ENCODE measurements around the gene CHD6. TPM values are rescaled to one million over a fixed set of nuclear protein-coding genes. Genes with fewer than 3 reads are reported as not detected.

The CHD6 gene
- total RNA-seq, 1 experiment from 2014 or later: 26.6 TPM

DNA sequence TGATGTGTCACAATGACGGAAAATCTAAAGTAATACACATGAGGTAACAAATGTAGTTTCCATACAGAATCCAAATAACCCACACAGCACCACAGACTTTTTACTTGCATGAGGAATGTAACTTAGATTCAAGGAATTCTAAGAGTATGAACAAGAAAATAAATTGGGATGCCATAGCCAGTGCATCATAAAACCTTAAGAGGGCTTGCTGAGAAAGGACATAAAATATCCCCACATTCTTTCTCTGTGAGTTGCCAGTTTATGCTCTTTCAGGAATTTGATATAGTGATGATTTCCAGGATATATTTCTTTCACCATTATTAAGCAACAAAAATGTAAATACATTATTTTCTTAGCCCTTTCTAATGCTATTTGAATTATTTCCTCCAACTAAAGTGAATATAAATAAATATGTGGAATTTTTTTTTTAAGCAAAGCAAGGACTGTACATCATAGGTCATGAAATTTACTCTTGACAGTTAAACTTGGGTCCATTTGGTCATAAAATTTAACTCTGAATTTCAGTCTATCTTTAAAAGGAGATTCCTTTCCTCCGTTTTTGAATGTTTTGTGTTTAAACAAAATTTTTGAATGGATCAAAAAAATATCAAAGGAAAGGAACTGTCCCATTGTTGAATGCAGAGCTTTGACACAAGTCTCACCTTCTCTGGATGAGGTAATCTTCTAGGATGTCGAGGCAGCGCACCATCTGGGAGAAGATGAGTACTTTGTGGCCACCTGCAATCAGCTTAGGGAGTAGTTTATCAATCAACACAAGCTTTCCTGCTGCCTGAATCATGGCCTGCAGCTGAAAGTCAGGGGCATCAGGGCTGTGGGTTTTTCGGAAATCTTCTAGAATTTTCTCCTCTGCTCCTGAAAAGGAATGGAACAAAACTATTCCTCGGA is 135.3 kb downstream of the CHD6 start (continued):
- TF ChIP-seq, protein P1, sequence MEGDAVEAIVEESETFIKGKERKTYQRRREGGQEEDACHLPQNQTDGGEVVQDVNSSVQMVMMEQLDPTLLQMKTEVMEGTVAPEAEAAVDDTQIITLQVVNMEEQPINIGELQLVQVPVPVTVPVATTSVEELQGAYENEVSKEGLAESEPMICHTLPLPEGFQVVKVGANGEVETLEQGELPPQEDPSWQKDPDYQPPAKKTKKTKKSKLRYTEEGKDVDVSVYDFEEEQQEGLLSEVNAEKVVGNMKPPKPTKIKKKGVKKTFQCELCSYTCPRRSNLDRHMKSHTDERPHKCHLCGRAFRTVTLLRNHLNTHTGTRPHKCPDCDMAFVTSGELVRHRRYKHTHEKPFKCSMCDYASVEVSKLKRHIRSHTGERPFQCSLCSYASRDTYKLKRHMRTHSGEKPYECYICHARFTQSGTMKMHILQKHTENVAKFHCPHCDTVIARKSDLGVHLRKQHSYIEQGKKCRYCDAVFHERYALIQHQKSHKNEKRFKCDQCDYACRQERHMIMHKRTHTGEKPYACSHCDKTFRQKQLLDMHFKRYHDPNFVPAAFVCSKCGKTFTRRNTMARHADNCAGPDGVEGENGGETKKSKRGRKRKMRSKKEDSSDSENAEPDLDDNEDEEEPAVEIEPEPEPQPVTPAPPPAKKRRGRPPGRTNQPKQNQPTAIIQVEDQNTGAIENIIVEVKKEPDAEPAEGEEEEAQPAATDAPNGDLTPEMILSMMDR (IDR thresholded peaks at IDR 0.05 in 2 of 3, conservative IDR thresholded peaks at IDR 0.05 in 1 of 3; ENCODE audit: borderline replicate concordance in 1 of 3, insufficient read depth in 1 of 3, low read depth in 2 of 3, low read length in 2 of 3): no peak
- TF ChIP-seq TCF7L2 (IDR thresholded peaks at IDR 0.05; ENCODE audit: borderline replicate concordance, extremely low read depth, insufficient read depth, insufficient read length) (no peak), JUND (IDR thresholded peaks at IDR 0.05) (no peak), SRF (IDR thresholded peaks at IDR 0.05; ENCODE audit: low read depth) (no peak), CBX3 (IDR thresholded peaks at IDR 0.05; ENCODE audit: low read depth) (no peak), EGR1 (IDR thresholded peaks at IDR 0.05; ENCODE audit: low read depth) (no peak)

GRCh38 chr20:41480054-41480770 is 138.0 kb downstream of the CHD6 start:
- ChIA-PET POLR2A (no interaction called here), RAD21 (ENCODE audit: low non-redundant PET in 1 of 2, low total read pairs in 2 of 2, uncharacterized antibody in 2 of 2, unreplicated experiment in 2 of 2) (no interaction called here), CTCF (no interaction called here)
- no peaks in the 10 kb centered on the region for H3K79me2 ChIP-seq (ENCODE audit: insufficient read depth, low read length)
- H3K36me3 ChIP-seq (ENCODE audit: control insufficient read depth in 1 of 2, insufficient read depth in 2 of 2, low read length in 2 of 2): no peaks in the 10 kb centered on the region
- no peaks in the 10 kb centered on the region for H3K9me3 ChIP-seq (ENCODE audit: control insufficient read depth in 1 of 2, insufficient read depth in 1 of 2, low read depth in 1 of 2, low read length in 2 of 2)
- H3K4me2 ChIP-seq (ENCODE audit: low read length): no peak overlapping the region
- no peak for ATAC-seq
- no TSS peak for BruUV-seq (replicated peaks)
- intact Hi-C loops (cut with micrococcal nuclease): no loop called here
- H2AFZ ChIP-seq (ENCODE audit: low read depth, low read length, poor library complexity, severe bottlenecking): no peak overlapping the region
- H3K27ac ChIP-seq (ENCODE audit: low read depth, low read length): no peak overlapping the region
- DNase-seq (ENCODE audit: low read depth, low spot score): no peak
- H3K9ac ChIP-seq (ENCODE audit: low read length): no peak overlapping the region
- H3K27me3 ChIP-seq (ENCODE audit: insufficient read depth, low read length): no peaks in the 10 kb centered on the region
- H4K20me1 ChIP-seq (ENCODE audit: insufficient read depth): no peaks in the 10 kb centered on the region
- no peaks in the 10 kb centered on the region for H3K9me2 ChIP-seq (ENCODE audit: insufficient read depth)
- H3K4me1 ChIP-seq (ENCODE audit: control insufficient read depth in 1 of 2, insufficient read depth in 2 of 2, low read length in 2 of 2): no peaks in the 10 kb centered on the region
- no peak overlapping the region for H3K4me3 ChIP-seq (replicated peaks in 1 of 2; ENCODE audit: low read depth in 1 of 2, low read length in 2 of 2)
- TF ChIP-seq SIN3A (IDR thresholded peaks at IDR 0.05; ENCODE audit: low read depth) (no peak), EZH2phosphoT487 (IDR thresholded peaks at IDR 0.05; ENCODE audit: borderline replicate concordance) (no peak), POLR2AphosphoS5 (IDR thresholded peaks at IDR 0.05; ENCODE audit: low read depth, low read length) (no peak), POLR2A (IDR thresholded peaks at IDR 0.05; ENCODE audit: borderline replicate concordance, extremely low read depth, insufficient read depth, insufficient read length) (no peak), EGR1 (IDR thresholded peaks at IDR 0.05; ENCODE audit: low read depth) (no peak), SRF (IDR thresholded peaks at IDR 0.05; ENCODE audit: low read depth) (no peak), JUND (IDR thresholded peaks at IDR 0.05) (no peak), CEBPB (IDR thresholded peaks at IDR 0.05; ENCODE audit: low read depth) (no peak), CBX3 (IDR thresholded peaks at IDR 0.05; ENCODE audit: low read depth) (no peak), RAD21 (IDR thresholded peaks at IDR 0.05; ENCODE audit: low read depth) (no peak)
- TF ChIP-seq, protein P2, sequence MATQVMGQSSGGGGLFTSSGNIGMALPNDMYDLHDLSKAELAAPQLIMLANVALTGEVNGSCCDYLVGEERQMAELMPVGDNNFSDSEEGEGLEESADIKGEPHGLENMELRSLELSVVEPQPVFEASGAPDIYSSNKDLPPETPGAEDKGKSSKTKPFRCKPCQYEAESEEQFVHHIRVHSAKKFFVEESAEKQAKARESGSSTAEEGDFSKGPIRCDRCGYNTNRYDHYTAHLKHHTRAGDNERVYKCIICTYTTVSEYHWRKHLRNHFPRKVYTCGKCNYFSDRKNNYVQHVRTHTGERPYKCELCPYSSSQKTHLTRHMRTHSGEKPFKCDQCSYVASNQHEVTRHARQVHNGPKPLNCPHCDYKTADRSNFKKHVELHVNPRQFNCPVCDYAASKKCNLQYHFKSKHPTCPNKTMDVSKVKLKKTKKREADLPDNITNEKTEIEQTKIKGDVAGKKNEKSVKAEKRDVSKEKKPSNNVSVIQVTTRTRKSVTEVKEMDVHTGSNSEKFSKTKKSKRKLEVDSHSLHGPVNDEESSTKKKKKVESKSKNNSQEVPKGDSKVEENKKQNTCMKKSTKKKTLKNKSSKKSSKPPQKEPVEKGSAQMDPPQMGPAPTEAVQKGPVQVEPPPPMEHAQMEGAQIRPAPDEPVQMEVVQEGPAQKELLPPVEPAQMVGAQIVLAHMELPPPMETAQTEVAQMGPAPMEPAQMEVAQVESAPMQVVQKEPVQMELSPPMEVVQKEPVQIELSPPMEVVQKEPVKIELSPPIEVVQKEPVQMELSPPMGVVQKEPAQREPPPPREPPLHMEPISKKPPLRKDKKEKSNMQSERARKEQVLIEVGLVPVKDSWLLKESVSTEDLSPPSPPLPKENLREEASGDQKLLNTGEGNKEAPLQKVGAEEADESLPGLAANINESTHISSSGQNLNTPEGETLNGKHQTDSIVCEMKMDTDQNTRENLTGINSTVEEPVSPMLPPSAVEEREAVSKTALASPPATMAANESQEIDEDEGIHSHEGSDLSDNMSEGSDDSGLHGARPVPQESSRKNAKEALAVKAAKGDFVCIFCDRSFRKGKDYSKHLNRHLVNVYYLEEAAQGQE (IDR thresholded peaks at IDR 0.05; ENCODE audit: low read depth): no peak
- TF ChIP-seq, protein P1 (IDR thresholded peaks at IDR 0.05 in 2 of 3, conservative IDR thresholded peaks at IDR 0.05 in 1 of 3; ENCODE audit: borderline replicate concordance in 1 of 3, insufficient read depth in 1 of 3, low read depth in 2 of 3, low read length in 2 of 3): no peak
- TF ChIP-seq, protein P3, sequence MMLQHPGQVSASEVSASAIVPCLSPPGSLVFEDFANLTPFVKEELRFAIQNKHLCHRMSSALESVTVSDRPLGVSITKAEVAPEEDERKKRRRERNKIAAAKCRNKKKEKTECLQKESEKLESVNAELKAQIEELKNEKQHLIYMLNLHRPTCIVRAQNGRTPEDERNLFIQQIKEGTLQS (IDR thresholded peaks at IDR 0.05): no peak

Data from HCT116 (cell line).